ENCODE measurements around the gene TNRC6B.

DNA sequence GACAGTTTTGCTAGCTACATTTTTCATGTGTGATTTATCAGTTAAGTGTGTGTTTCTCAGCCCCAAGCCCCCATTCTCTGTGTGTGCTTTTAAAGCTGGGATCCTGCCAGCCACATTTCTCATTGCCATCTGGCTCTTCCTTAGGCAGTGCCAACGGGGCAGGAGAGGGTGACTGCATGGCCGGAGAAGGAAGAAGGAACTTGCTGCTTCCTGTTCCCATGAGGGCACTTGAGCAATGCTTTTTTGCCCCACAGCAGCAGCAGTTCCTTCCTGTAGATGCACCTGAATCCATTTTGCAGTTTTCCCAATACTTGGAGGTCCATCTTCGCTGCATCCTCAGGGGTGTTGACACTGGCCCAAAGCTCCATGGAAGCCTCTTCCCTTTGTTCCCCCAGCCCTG is 37.5 kb downstream of the TNRC6B start:
- TF ChIP-seq POLR2A (IDR thresholded peaks at IDR 0.05; ENCODE audit: low read depth, low read length) (no peak), TAF1 (IDR thresholded peaks at IDR 0.05; ENCODE audit: low read depth, low read length) (no peak)
